ENCODE data around the gene CBX6.
A peak's percentile ranks its signal among the peaks of the same experiment; 100 is the strongest.

Gene CBX6

DNA sequence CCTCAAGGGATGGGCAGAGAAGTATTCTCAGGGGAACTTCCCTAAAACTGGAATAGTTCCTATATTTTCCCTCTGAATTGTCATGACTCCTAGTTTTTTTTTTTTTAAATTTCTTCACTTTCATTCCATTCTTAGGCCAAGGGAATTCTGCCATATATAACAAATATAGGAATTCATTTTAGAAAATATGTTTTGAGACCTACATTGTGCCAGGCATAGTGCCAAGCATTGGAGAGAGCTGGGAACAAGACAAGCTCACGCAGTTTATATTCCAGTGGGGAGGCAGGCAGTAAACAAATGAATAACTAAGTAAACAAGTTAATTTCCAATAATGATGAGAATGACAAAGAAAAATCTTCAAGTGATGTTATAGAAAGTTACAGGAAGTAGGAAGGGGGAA lies 25.6 kb downstream of the CBX6 start:
- DNase-seq = no peak
- intact Hi-C loops (cut with DNase I) = no loop called here

DNA sequence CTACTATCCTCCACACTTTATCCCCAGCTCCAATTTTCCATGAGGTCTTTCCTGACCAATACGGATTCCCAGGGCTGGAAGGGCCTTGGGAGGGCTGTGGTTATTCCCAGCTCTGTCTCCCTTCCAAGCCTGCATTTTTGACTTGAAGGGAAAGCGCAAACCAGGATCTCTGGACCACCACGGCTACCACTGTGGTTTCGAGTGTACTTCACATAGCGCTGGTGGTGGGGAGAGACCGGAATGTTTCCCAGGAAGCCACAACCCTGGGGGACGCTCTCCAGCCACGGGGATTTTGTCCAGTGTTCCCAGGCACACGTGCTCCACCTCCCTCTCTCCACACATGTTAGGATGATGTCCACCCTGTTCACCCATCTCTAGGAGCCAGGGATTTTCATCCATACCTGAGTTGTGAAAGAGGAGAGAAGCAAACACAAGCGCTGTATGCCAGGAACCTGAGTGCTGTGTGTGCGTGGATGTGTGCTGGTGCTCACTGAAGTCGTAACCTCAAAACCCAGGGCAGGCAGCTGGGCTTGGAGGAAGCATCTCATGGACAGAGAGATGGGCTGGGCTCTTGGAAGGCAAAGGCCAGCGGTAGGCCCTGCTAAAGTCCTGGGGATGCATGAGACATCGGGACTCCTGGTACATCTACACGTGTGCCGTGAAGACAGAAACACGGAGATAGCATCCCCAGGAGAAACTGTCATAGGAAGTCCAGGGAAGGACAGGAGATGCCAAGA lies 26.8 kb downstream of the CBX6 start:
- no peak for DNase-seq
- intact Hi-C loops (cut with DNase I) = no loop called here

DNA sequence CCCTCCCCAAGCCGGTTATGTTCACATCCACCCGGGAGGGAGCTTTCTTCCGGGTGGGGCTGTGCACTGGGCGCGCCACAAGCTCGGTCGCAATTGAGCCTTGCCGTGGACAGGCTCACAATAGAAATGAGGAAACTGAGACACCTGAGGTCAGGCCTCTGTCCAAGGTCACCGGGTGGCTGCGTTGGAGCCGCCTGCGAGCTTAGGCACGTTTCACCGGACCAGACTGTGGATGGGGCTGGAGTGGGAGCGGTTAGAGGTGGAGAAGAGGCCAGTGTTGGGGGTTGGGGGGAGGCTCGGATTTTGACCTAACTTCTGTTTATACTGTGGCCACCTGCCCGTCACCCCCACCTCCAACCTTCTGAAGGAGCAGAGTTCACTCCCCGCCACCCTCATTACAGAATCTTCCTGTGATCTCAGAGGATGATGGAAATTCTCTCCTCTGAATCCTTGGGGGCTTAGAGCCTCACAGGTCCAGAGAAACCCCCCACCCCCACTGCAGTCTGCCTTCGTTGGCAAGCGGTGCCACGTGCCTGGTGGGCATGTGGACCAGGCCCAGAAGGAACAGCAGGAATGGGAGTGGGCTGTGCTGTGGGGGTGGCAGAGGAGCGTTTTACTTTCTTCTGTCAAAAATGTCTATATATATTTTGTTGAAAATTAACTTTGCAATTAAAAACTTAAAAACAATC lies 27.6 kb downstream of the CBX6 start:
- intact Hi-C loops (cut with DNase I) = no loop called here
- no peak for DNase-seq

DNA sequence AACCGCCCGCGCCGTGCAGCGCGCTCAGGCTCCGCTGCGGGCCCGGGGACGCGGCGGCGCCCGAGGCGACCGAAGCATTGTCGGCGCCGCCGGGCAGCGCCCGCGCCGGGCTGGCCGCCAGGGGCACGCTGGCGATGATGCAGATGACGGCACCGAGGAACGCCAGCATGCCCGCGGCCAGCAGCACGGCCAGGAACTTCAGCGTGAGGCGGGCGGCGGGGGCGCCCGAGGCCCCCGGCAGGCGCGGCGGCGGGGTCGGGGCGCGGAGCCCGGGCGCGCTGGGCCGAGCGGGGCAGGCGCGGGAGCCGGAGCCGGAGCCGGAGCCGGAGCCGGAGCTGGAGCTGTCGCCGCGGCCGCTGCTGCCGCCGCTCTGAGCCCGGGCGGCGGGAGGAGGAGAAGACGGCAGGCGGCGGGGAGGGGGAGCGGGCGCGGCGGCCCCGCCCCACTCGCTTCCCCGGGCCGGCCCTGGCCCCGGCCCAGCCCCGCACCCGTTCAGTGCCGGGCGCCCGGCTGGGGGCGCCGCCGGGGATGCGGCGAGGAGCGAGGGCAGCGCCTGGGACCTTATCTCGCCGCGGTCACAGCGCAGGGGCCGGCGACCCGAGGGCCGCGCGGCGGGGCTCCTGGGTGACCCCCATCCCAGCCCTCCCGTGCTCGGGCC lies 28.2 kb downstream of the CBX6 start, which contains the start of gene NPTXR:
Gene NPTXR (minus strand): TSS at position 372 of the 658 bp plus-strand sequence.
- intact Hi-C loops (cut with DNase I) = no loop called here
- DNase-seq = peak in 38 of 42 donors; percentile 40 to 85 (median 65)

DNA sequence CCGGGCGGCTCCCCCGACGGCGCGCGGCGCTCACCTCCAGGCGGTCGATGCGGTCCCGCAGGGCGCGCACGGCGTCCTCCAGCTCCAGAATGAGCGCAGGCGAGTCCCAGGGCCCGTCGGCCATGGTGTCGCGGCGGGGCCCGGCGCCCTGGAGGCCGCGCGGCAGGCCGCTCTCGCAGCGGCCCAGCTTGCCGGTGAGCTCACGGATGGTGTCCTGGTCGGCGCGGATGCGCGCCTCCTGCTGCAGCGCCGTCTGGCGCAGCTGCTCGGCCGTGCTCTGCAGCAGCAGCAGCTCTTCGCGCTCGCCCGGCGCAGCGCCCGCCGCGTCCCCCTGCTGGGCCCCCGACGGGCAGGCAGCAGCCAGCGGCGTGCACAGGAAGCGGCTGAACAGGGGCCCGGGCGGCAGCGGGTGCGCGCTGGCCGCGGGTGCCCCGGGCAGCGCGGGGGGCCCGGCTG lies 28.8 kb downstream of the CBX6 start:
- peak in 25 of 42 donors; percentile 29 to 72 (median 57) for DNase-seq
- intact Hi-C loops (cut with DNase I) = no loop called here

DNA sequence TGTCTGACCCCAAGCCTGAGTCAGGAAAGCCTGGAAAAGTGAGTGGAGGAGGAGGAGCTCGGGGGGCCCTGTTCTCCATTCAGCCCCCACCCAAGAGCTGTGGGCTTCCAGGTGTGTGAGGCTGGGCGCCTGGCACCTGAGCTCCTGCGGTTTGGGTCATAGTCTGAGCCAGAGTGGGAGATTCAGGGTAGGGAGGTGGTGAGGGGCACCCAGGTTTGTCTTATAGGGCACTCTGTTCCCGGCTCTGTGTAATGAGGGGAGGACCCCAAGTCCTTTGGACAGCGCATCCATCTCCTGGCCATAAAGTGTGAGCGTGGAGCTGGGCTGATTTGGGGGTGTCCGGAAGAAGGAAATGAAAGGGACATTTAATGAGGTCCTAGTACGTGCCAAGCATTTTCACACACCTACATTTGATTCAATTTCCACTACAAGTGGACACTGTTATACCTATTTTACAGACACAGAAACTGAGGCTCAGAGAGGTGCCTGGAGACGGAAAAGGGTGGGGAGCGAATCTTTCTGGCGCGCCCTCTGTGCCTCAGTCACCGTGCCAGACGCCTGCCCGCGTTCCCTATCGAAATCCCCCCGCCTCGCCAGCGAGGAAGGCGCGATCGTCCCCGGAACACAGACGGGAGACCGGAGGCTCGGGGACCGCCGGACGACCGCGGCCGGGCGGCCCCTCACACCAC lies 29.4 kb downstream of the CBX6 start:
- intact Hi-C loops (cut with DNase I) = no loop called here

DNA sequence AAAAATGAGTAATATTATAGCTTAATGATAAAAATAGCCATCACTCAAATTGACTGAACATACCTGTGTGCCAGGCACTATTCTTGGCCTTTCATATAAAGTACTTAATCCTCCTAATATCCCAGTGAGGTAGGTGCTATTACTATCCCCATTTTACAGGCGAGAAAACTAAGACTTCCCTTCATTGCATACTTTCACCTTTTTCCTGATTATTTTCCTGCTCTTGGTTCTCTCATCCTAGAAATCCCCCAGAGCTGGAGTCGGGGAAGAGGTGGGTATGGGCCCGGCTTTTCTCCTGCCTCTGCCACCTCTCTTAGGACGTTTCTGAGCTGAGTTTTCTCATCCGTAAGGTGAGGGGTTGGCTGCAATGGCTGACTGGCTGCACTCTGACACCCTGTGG lies 30.4 kb downstream of the CBX6 start:
- intact Hi-C loops (cut with DNase I) = no loop called here
- no peak for DNase-seq

More for the DNA sequence above, 29.4 kb downstream of the CBX6 start:
- no peak for DNase-seq

DNA sequence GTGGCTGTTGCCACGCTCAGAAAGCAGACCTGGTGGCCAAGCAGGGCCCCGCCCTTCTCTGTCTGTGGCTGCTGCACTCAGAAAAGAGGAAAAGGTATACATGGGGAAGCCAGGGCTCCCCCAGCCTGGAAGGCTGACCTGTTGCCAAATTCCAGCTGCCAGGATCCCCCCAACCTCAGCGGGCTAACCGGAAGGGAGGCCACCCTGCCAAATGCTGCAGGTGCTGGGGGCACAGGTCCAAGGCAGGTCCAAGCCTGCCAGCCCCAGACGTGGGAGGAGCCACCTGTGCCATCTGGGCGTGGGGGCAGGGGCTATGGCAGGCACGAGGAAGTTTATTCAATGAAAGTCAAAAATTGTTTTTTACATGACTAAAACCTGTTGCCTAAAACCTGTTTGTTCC lies 30.8 kb downstream of the CBX6 start:
- no peak for DNase-seq
- intact Hi-C loops (cut with DNase I) = no loop called here

DNA sequence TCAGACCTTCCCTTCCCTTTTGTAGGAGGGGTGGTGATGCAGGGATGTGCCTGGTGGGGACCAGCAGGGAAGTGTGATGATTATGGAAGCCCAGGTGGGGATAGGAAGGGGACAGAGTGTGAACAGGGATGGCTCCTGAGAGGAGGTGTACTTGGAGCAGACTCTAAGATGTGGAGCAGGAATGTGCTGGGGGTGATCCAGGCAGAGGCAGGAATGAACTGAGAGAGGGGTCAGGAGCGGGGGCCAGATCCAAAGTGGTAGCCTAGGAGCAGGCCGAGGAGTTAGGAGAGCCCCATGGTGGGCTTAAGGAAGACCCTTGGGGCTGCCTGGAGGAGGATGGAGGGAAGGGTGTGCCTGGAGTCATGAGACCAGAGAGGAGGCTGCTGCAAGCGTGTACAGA lies 31.9 kb downstream of the CBX6 start:
- intact Hi-C loops (cut with DNase I) = no loop called here
- DNase-seq = no peak

DNA sequence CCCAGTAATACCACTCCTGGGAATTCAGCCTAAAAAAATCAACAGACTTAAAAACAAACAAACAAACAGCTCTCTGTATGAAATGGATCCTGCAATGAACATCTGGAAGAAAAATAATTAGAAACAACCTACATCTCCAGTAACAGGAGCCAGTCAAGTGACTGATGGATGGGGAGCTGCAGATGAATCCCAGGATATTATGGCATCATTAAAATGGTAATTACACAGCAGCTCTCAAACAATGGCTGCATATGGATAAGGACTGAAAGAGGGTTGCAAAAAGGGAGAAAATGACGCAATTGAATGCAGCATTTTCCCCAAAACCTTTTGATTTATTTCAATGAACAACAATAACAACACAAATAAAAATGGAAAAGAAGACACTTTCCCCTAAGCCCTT lies 32.3 kb downstream of the CBX6 start:
- DNase-seq = no peak
- intact Hi-C loops (cut with DNase I) = no loop called here

DNA sequence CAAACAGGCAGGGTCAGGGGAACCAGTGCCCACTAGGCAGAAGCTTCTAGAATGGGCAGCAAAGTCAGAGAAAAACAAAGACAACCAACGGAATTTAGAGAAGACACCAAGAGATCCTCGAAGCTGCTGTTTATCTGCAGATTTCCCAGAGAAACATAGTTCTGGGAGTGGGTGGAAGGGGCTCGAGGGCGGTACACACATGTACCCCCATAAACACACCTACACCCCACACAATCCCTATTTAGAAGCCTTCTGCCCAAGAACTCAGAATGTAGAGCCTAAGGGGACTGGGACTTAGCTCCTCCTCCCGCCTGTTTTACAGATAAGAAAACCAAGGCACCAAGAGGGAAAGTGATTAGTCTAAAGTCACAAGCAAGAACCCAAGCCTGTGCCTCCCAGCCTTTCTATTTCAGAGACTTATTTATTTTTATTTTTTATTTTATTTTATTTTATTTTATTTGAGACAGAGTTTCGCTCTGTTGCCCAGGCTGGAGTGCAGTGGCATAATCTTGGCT lies 34.5 kb downstream of the CBX6 start:
- intact Hi-C loops (cut with DNase I) = no loop called here
- no peak for DNase-seq

DNA sequence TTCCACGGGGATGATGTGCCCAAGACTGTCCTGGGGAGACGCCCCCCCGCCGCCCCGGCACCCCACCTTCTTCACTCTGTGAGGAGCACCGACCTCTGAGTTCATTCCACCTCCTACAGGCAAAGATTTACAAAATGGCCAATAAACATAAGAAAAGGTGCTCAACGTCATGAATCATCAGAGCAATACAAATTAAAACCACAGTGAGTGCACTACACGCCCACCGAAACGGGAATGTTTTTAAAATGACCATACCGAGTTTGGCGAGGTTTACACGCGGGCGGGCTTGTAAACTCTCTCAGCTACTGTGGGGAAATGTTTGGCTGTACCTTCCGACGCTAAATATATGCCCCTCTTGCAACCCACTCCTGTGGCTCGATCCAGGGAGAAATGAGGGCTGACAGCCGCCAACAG lies 36.1 kb downstream of the CBX6 start:
- DNase-seq = no peak
- intact Hi-C loops (cut with DNase I) = no loop called here

DNA sequence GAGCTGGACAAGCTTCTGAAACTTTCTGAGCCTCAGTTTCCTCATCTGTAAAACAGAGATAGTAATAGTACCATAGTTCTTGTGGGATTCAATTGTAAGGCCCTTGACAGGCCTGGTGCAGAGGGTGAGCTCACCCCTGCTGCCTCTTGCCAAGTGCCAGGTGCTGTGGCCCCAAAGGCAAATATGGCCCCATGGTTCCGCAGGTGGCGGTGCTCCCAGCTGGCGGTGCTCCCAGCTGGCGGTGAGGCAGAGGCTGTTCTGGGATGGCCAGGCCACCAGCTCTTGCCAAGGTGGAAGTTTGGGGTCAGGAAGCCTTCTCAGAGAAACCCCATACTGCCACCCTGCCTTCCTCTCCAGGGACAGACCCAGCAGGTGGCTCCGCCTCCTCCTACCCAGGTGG lies 37.0 kb downstream of the CBX6 start:
- intact Hi-C loops (cut with DNase I) = no loop called here
- no peak for DNase-seq

DNA sequence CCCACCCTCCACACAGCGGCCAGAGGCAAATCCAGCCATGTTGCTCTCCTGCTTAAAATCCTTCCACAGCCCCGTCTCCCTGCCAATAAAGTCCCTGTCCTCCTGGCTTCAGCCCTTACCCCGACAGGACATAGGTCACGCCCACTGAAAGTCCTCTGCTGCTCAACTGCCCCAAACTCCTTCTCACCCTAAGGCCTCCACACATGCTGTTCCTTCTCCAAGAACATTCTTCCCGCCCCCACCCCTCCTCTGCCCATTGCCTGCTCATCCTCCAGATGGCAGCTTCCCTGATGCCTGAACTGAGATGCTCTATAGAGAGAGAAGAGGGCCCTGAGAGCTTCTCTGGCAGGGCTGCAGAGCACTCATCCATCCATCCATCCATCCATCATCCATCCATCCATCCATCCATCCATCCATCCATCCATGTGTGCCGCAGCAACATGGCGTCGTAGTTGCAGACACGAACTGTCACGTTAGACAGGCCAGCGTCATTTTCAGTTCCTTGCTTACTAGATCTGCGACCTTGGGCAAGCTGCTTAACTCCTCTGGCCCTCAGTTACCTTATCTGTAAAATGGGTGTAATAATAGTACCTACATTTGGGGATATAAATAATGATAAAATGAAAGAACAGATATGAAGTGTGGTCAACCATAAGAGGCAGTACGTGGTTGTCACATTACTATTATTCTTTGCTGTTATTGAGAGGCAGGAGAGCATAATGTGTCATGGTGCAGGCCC lies 37.6 kb downstream of the CBX6 start:
- peak in 1 of 42 donors; percentile 32 for DNase-seq
- intact Hi-C loops (cut with DNase I) = no loop called here

DNA sequence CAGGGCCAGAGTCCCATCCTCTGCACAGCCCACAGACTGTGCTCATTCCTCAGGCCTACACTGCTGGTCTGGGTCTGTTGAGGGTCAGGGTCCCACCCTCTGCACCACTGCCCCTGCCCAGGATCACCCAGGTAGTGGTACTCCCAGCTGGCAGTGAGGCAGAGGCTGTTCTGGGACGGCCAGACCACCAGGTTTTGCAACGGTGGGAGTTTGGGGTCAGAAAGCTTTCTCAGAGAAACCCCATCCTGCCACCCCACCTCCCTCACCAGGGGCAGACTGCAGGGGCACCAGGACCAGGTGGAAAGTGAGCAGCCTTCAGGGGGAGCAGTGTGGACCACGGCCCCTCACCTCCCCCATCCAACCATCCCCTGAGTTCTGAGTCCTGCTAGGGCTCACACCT lies 39.0 kb downstream of the CBX6 start:
- intact Hi-C loops (cut with DNase I) = no loop called here
- DNase-seq = peak in 1 of 42 donors; percentile 18

DNA sequence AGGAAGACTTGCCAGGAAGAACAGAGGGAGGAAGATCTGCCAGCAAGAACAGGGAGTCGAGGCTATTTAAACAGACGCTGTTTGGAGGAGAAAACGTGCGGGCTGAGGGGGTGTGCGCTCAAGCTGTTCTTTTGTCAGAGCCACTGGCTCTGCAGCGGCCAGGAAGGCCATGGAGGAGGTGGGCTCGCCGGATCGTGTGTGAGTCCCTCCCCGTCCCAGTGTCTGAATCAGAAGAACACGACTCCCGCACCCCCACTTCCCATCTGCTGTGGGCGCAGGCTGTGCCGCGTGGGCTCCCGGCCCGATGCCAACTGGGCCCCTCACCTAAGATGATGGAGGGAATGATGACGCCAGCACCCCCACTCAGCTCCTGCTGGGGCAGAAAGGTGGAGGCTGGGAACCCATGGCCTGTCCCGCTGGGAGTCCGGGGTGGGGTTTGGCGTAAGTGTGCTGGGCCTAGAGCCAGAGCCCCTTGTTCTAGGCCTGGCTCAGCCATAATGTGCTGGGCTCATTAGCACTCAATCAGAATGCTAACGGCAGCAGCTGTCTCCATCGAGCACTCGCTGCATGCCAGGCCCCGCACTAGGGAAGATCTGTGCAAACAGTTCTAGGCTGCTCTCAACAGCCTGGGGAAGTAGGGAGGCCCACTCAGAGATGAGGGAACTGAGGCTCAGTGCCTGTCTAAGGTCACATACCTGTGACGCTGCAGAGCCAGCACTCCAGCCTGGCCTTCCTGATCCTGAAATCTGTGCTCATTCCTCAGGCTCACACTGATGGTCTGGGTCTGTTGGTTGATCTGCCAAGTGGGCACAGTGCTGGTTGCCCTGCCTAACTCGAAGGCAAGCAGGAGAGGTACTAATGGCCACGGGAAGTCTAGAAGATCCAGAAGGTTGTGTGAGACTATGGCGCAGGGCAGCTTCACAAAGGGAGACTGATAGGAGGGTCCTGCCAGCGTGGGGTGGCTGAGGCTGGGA lies 39.7 kb downstream of the CBX6 start:
- intact Hi-C loops (cut with DNase I) = no loop called here
- peak in 24 of 42 donors; percentile 17 to 60 (median 30) for DNase-seq

DNA sequence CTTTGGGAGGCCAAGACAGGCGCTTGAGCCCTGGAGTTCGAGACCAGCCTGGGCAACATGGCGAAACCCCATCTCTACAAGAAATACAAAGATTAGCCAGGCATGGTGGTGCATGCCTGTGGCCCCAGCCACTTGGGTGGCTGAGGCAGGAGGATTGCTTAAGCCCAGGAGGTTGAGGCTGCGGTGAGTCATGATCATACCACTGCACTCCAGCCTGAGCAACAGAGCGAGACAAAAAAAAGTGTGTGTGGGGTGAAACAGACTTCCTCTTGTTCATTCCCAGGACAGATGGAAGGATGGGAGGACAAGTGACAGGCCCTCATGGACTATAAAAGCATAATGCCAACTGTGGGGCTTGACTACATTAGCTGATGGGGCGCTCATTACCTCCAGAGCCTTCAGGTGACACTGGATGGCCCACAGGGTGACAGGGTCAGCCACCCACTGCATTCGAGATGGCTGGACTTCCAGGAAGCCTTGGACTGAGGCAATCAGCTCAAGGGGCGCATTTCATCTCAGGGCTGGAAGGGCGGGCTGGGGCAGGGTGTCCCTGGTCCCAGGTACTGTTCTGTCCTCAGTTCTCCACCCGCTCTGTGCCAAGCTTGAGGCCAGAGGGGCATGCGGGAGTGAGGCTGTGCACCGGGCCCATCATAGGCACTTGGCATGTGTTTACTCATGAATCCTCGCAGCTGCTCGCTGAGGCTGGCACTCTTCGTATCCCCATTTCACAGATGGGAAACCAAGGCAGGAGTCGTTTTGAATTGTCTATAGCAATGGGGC lies 40.7 kb downstream of the CBX6 start:
- intact Hi-C loops (cut with DNase I) = no loop called here
- DNase-seq = peak in 2 of 42 donors; percentile 15 to 17
